ENCODE data around the gene ZSCAN21.
A peak's percentile ranks its signal among the peaks of the same experiment; 100 is the strongest.
"Not testable (repeated sequence)": the region's sequence is repeated elsewhere in the genome, so short reads cannot be mapped to it uniquely, and the experiment has no call there.

The ZSCAN21 gene

GRCh38 chr7:100049441-100050291, at the start of gene ZSCAN21:
Gene ZSCAN21, plus strand, starts transcription at chr7:100049774. Its CDS starts 7,233 bp downstream, at chr7:100057007.
- peak; percentile 84 for DNase-seq

DNA sequence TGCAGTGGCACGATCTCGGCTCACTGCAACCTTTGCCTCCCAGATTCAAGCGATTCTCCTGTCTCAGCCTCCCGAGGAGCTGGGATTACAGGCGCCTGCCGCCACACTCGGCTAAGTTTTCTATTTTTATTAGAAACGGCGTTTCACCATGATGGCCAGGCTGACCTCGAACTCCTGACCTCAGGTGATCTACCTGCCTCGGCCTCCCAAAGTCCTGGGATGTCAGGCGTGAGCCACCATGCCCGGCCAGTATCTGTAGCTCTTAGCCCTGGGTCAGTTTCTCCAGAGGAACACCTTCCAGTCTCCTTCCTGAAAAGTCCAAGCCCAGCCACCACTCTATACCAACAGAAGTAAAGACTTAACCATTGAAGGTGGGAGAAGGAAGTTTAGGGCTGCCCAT, 49.3 kb upstream of the ZSCAN21 start:
- DNase-seq: no peak

DNA sequence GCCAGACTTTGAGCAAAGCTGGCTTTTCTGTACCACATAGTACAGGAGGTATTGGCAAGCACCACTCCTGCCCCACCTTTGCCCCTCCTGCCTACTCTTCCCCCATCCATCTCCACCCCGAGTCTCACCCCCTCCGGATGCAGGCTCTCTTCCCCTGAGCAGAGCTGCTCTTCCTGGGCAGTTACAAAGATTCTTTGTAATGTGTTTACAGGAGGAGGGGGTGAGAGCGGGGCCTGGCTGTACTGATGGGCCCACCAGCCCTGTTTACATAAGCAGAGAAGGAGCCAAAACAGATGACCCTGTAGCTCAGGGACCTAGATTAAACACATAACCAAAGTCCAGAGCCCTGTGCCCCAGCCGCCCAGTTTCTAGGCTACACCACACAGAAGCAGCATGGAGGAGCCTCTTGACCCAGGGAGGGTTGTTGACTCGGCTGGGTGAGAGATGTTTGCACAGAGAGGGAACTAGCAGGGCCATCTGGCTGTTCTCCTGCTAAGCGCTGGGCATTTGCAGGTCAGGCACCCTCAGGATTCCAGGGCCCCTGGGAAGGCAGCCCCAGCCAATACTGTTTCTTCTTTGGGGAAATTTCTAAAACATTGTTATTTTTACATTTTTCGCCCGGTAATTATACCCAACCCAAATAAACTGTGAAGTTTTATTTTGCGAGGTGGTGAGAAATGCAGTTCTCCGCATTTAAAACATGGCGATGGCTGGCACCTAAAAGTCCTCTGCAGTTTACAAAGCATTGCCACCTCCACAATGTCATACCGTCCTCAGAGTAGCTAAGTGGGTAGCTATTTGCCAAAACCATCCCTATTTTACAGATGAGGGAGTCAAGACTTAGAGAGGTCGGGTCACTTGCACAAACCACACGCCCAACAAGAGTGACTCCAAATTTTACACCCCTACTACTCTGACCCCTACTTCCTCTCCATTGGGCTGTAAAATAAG, 45.6 kb upstream of the ZSCAN21 start:
- DNase-seq: no peak

DNA sequence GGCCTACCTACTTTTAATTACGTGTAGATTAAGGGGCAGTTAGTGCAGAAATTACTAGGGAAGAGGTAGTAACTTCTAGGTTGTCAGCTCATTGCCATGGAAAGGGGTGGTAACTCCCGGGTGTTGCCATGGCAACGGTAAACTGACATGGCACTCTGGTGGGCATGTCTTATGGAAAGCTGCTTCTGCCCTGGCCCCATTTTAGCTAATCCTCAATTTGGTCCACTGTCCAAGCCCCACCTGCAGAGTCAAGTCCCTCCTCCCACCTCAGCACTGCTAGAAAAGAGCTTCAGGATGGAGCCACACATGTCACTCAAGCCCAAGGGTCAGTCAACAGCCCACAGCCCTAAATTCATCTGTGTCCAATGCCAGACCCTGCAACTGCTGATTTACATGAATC, 41.7 kb upstream of the ZSCAN21 start:
- peak; percentile 19 for DNase-seq

DNA sequence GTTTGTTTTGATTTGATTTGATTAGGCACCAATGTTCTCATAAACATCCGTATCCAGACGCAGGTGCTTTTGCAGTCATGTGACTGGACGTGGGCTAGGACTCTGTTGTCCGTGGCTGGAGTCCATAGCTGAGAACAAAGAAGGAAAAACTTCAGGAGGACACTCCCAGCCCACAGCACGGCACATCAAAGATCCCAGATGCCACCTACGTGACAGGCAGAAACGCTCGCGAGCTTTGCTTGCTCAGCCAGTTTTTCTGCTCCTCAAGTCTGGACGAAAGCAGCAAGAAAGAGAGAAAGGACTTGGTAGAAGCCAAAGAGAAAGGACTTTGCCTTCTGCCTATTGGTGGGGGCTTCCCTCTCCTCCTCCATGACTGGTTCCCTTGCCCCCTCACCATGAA, 41.0 kb upstream of the ZSCAN21 start:
- no peak for DNase-seq

GRCh38 chr7:100009952-100010351, 39.6 kb upstream of the ZSCAN21 start:
- not testable (repeated sequence) for DNase-seq

- DNase-seq: no peak
Observed at GRCh38 chr7:100010901-100011300, 38.7 kb upstream of the ZSCAN21 start.

DNA sequence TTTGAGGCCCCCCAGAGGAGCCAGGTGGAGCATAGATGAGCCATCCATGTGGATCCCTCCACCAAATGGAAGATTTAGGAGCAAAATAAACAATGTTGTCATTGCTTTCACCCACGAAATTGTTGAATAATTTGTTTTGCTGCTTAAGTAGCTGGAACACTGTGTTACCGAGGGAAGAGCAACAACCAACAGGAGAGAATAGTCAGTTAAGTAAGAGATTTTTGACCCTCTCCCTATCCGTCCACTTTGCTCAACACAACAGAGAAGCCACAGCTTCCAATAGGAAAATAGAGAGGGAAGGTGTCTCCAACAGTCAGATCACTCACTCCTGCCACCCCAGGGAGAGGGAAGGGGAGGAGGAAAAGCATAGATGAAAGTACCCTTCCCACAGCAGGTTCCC, 38.1 kb upstream of the ZSCAN21 start:
- no peak for DNase-seq

DNA sequence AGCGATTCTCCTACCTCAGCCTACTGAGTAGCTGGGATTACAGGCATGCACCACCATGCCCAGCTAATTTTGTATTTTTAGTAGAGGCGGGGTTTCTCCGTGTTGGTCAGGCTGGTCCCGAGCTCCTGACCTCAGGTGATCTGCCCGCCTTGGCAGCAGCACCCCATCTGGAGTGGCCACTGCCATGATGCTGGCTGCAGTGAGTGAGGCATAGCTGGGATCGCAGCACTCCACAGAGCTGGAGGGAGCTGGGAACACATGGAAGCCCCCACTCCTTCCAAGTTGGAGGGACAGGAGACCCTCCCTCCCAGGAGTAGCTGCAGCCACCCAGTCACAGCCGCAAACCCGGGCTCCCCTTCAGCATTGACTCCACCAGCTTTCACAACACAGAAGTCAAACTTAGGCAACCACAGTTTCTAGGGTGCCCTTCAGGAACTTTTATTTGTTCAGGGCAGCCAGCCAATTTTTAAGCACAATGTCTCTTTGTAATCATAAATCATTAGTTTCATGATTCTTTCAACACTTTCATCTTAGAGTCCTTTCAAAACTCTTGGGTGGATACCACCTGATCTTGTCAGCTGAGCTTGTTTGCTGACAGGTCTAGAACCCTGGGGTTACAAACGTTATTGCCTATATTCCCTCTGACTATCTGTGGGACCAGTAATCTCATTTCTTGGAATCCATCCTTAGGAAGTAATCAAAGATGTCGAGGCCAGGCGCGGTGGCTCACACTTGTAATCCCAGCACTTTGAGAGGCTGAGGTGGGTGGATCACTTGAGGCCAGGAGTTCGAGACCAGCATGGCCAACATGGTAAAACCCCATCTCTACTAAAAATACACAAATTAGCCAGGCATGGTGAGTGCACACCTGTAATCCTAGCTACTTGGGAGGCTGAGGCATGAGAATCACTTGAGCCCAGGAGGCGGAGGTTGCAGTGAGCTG, 36.9 kb upstream of the ZSCAN21 start:
- DNase-seq: peak; percentile 43

- DNase-seq: no peak
Observed at GRCh38 chr7:100013328-100013676, 36.3 kb upstream of the ZSCAN21 start.

- peak; percentile 98 for DNase-seq
Observed at GRCh38 chr7:100015232-100016214, 34.1 kb upstream of the ZSCAN21 start, which contains the start of gene ZKSCAN1. Gene ZKSCAN1, plus strand, starts transcription at chr7:100015596. Its CDS starts 7,911 bp downstream, at chr7:100023507.

DNA sequence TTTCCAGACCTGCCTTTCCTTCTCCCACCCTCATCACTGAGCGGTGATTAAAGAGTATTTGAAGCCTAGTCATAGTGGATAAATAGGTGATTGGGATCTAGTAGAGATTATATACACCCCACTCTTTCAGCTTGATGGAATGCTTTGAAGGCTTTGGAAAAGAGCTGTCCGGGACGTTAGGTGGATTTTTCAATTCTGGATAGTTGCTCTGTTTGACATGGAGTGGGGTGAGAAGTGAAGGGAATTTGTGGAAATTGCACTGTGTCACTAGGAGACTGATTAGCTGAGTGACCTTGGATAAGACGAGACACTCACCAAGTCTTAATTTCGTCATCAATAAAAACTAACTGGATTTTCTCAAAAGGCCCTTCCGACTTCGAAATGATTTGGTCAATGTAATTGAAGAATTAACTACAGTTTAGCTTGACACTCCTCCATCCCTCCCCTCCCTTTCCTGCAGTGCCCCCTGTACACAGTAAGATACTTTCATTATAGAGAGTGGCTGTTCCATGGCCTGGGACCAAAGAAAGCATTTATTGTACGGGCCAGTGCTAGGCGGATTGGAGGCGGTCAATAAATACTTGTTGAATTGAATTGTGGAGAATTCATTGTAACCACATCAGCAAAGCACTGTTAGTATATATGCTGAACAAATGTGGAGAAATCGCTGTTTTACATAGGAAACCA, 33.2 kb upstream of the ZSCAN21 start:
- DNase-seq: peak; percentile 14

DNA sequence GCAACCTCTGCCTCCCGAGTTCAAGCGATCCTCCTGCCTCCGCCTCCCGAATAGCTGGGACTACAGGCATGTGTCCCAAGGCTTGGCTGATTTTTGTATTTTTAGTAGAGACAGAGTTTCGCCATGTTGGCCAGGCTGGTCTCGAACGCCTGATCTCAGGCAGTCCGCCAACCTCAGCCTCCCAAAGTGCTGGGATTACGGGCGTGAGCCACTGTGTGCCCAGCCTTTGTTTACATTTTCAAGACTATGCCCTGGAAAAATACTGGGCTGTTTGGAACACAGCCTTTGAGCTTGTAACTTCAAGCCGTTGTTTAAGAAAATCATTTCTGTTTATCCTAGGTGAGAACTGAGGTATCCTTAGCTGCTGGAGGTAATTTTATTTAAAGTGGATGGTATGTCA, 32.3 kb upstream of the ZSCAN21 start:
- no peak for DNase-seq

DNA sequence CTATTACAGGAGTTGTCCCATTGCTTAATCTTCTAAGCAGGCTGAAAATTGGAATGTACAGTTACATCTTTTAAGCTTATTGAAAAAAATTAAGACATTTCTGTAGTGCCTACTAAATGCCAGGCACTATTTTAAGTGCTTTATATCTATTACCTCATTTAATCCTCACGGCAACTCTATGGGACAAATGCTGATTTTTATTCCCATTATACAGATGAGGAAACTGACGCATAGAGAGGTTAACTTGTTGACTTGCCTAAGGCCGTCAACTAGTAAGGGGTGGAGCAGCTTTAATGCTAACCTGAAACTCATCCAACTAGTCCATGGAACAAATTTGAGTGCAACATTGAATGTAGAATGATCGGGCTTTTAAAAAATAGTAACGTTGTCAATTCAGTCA, 31.7 kb upstream of the ZSCAN21 start:
- no peak for DNase-seq

- no peak for DNase-seq
Observed at GRCh38 chr7:100019908-100020307, 29.7 kb upstream of the ZSCAN21 start.

DNA sequence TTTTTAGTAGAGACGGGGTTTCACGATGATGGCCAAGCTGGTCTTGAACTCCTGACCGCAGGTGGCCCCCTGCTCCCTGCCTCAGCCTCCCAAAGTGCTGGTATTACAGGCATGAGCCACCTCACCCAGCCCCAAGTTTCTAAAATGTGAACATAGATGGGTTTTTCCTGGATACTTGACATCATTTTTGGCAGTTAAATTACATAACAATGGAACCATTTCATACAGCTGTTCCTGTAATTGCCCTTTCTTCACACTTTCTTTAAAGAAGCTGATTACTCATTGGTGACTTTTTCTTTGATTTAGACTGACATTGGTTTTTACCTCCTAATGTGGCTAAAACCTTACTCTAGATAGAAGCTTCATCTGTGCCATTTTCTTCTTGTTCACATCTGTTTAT, 28.3 kb upstream of the ZSCAN21 start:
- peak; percentile 25 for DNase-seq

DNA sequence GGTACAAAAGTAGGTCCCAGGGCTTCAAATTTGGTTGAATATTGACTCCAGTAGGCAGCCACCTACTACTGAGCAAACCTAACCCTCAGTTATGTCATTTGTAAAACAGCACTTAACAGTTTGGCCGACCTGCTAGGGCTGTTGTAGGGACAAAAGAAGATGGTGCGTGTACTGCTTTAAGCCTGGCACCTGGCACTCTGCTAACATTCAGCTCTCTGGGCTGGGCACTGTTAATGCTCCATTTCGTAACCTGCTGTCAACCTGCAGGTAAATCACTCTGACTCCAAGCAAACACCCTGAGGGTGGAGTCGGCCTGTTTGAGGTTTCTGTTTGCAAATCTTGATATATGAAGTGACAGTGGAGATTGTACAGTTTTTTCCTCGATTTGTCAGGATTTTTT, 27.0 kb upstream of the ZSCAN21 start:
- no peak for DNase-seq

GRCh38 chr7:100023526-100023925, 26.0 kb upstream of the ZSCAN21 start:
- DNase-seq: no peak

GRCh38 chr7:100024020-100024619, 25.5 kb upstream of the ZSCAN21 start:
- DNase-seq: no peak

DNA sequence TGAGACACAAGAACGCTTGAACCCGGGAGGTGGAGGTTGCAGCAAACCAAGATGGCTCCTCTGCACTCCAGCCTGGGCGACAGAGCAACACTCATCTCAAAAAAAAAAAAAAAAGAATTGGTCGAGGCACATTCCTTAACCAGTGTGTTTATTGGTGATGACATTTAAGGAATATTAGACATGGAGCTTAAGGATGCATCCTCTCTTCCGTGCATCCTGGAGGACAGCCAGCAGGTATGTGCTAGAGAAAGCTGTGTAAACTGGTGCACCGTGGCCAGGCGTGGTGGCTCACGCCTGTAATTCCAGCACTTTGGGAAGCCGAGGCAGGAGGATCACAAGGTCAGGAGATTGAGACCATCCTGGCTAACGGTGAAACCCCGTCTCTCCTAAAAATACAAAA, 22.4 kb upstream of the ZSCAN21 start:
- DNase-seq: no peak
